H9 (cell line): ENCODE data around the gene ATCAY. TPM values are rescaled to one million over a fixed set of nuclear protein-coding genes. Genes with fewer than 3 reads are reported as not detected.
A peak's percentile ranks its signal among the peaks of the same experiment; 100 is the strongest.

Experiments
- DNase-seq: peaks from one replicate; pipeline ENCODE4 v3.0.0-alpha.2; 2017
- H2AFZ ChIP-seq: one replicate; pipeline ENCODE4 v1.6.1; 2013; ENCODE audit warnings: mild to moderate bottlenecking, low read length, control low read depth, moderate library complexity
- H2AK5ac ChIP-seq: 2 replicates; pipeline ENCODE4 v1.6.1; 2013; ENCODE audit warnings: low read length, control low read depth, mixed read lengths; ENCODE audit not compliant: insufficient read length
- H2BK120ac ChIP-seq: one replicate; pipeline ENCODE4 v1.6.1; 2013; ENCODE audit warnings: low read depth, mild to moderate bottlenecking, low read length, control low read depth, inconsistent platforms; ENCODE audit not compliant: poor library complexity, severe bottlenecking
- H2BK12ac ChIP-seq: 2 replicates; pipeline ENCODE4 v1.6.1; 2013; ENCODE audit warnings: low read length, control low read depth, mixed read lengths, low read depth; ENCODE audit not compliant: insufficient read length
- H2BK15ac ChIP-seq: 2 replicates; pipeline ENCODE4 v1.6.1; 2013; ENCODE audit warnings: low read depth, low read length, control low read depth
- H2BK20ac ChIP-seq: one replicate; pipeline ENCODE4 v1.6.1; 2013; ENCODE audit warnings: low read depth, mild to moderate bottlenecking, low read length, control low read depth, inconsistent platforms; ENCODE audit not compliant: poor library complexity, severe bottlenecking
- H2BK5ac ChIP-seq: 2 replicates; pipeline ENCODE4 v1.6.1; 2013; ENCODE audit warnings: low read length, control low read depth, mixed read lengths; ENCODE audit not compliant: insufficient read length
- H3K14ac ChIP-seq: 2 replicates; pipeline ENCODE4 v1.6.1; 2013; ENCODE audit warnings: low read length, control low read depth; ENCODE audit not compliant: insufficient read depth
- H3K18ac ChIP-seq: 2 replicates; pipeline ENCODE4 v1.6.1; 2013; ENCODE audit warnings: low read depth, mild to moderate bottlenecking, mixed read lengths, low read length, control low read depth; ENCODE audit not compliant: insufficient read length
- H3K23ac ChIP-seq: 2 replicates; pipeline ENCODE4 v1.6.1; 2013; ENCODE audit warnings: low read length, control low read depth, mixed read lengths, low read depth; ENCODE audit not compliant: insufficient read length
- H3K23me2 ChIP-seq: 2 replicates; pipeline ENCODE4 v1.6.1; 2013; ENCODE audit warnings: low read depth, mild to moderate bottlenecking, mixed read lengths, low read length, control low read depth; ENCODE audit not compliant: insufficient read length, poor library complexity, severe bottlenecking
- H3K27ac ChIP-seq: 2 replicates; pipeline ENCODE4 v1.5.1; 2013; ENCODE audit warnings: low read length, control low read depth, mixed read lengths, low read depth; ENCODE audit not compliant: insufficient read length
- H3K27me3 ChIP-seq: 2 replicates; pipeline ENCODE4 v1.6.1; 2013; ENCODE audit warnings: low read length, control low read depth, inconsistent platforms; ENCODE audit not compliant: insufficient read depth
- H3K4ac ChIP-seq: 2 replicates; pipeline ENCODE4 v1.6.1; 2013; ENCODE audit warnings: low read depth, mild to moderate bottlenecking, control low read depth, inconsistent platforms, low read length, moderate library complexity
- H3K4me1 ChIP-seq: 2 replicates; pipeline ENCODE4 v1.6.1; 2013; ENCODE audit warnings: low read length, control low read depth, inconsistent platforms; ENCODE audit not compliant: insufficient read depth
- H3K4me2 ChIP-seq: 2 replicates; pipeline ENCODE4 v1.6.1; 2013; ENCODE audit warnings: low read length, control low read depth, mixed read lengths; ENCODE audit not compliant: insufficient read length, insufficient read depth
- H3K56ac ChIP-seq: 2 replicates; pipeline ENCODE4 v1.6.1; 2013; ENCODE audit warnings: low read depth, mild to moderate bottlenecking, mixed read lengths, low read length, control low read depth; ENCODE audit not compliant: insufficient read length
- H3K79me1 ChIP-seq: 2 replicates; pipeline ENCODE4 v1.6.1; 2013; ENCODE audit warnings: low read depth, mild to moderate bottlenecking, moderate library complexity, low read length, control low read depth, inconsistent platforms; ENCODE audit not compliant: insufficient read depth, poor library complexity, severe bottlenecking
- H3K79me2 ChIP-seq: 2 replicates; pipeline ENCODE4 v1.6.1; 2013; ENCODE audit warnings: low read length, control low read depth, inconsistent platforms; ENCODE audit not compliant: insufficient read depth
- H3K9ac ChIP-seq: 2 replicates; pipeline ENCODE4 v1.6.1; 2013; ENCODE audit warnings: low read length, control low read depth, mixed read lengths; ENCODE audit not compliant: insufficient read length; ENCODE audit errors: extremely low read depth
- H3K9me3 ChIP-seq: one replicate; pipeline ENCODE4 v1.6.1; 2013; ENCODE audit warnings: low read depth, low read length, inconsistent platforms; ENCODE audit not compliant: control insufficient read depth
- H3T11ph ChIP-seq: one replicate; pipeline ENCODE4 v1.6.1; 2013; ENCODE audit warnings: mild to moderate bottlenecking, low read length, control low read depth, inconsistent platforms
- H4K20me1 ChIP-seq: one replicate; pipeline ENCODE4 v1.6.1; 2013; ENCODE audit not compliant: control insufficient read depth, insufficient read length, insufficient read depth
- H4K5ac ChIP-seq: 2 replicates; pipeline ENCODE4 v1.6.1; 2013; ENCODE audit warnings: low read depth, mild to moderate bottlenecking, mixed read lengths, low read length, control low read depth; ENCODE audit not compliant: insufficient read length
- H4K8ac ChIP-seq: replicated peaks from 2 replicates; pipeline ENCODE4 v1.6.1; 2013; ENCODE audit warnings: low read length, control low read depth, mixed read lengths, low read depth; ENCODE audit not compliant: insufficient read length
- H4K91ac ChIP-seq: 2 replicates; pipeline ENCODE4 v1.6.1; 2013; ENCODE audit warnings: low read depth, mild to moderate bottlenecking, moderate library complexity, mixed read lengths, low read length, control low read depth; ENCODE audit not compliant: insufficient read length
- H3K27ac Mint-ChIP-seq, 3 experiments: 2 replicates in 2 of 3; 3 replicates in 1 of 3; pipeline ENCODE4 v1.8.0; 2020 to 2021; ENCODE audit warnings: mixed read lengths in 3 of 3, mild to moderate bottlenecking in 1 of 3, moderate library complexity in 1 of 3
- H3K27me3 Mint-ChIP-seq: 2 replicates; pipeline ENCODE4 v1.8.0; 2021; ENCODE audit warnings: low read depth, mild to moderate bottlenecking, moderate library complexity, mixed read lengths
- H3K36me3 Mint-ChIP-seq, 3 experiments: 2 replicates in 2 of 3; 3 replicates in 1 of 3; pipeline ENCODE4 v1.8.0; 2020 to 2021; ENCODE audit warnings: low read depth in 3 of 3, mixed read lengths in 3 of 3; ENCODE audit not compliant: insufficient read depth in 1 of 3
- H3K4me1 Mint-ChIP-seq, 2 experiments: 2 replicates each; pipeline ENCODE4 v1.8.0; 2020; ENCODE audit warnings: mixed read lengths in 2 of 2
- H3K4me3 Mint-ChIP-seq, 2 experiments: 2 replicates in 1 of 2; 3 replicates in 1 of 2; pipeline ENCODE4 v1.8.0; 2020 to 2021; ENCODE audit warnings: mild to moderate bottlenecking in 2 of 2, mixed read lengths in 2 of 2, moderate library complexity in 1 of 2
- H3K9me3 Mint-ChIP-seq, 2 experiments: 2 replicates in 1 of 2; 3 replicates in 1 of 2; pipeline ENCODE4 v1.8.0; 2020; ENCODE audit warnings: mild to moderate bottlenecking in 2 of 2, mixed read lengths in 2 of 2, moderate library complexity in 1 of 2
- CTCF ChIP-seq: fragments of 200-600 bp; sonication (generic); conservative IDR thresholded peaks from 3 replicates; pipeline ENCODE4 v1.8.0; 2021; ENCODE audit warnings: antibody characterized with exemption, mild to moderate bottlenecking
- WGBS: extraction: QIAGEN DNeasy Blood & Tissue Kit; methylation state at CpG from one replicate; pipeline ENCODE4 v1.1.7; 2013; ENCODE audit warnings: missing lambda C conversion rate, low lambda C conversion rate, mixed read lengths; ENCODE audit not compliant: insufficient read length; ENCODE audit errors: extremely low coverage; 5-methylcytosine and 5-hydroxymethylcytosine counted together
- total RNA-seq: library from RNA; stranded (reverse); gene quantifications from 2 replicates; pipeline ENCODE4 v1.2.1, GENCODE V29; 2021

ATCAY gene
- total RNA-seq, 1 experiment from 2014 or later = 12.2 TPM

- H2BK5ac ChIP-seq = no peak overlapping the region
- peak overlapping the region; percentile 49 to 79 (median 67); a peak in 3 of 7 replicates for H3K27ac Mint-ChIP-seq
- H3K27me3 Mint-ChIP-seq = peaks cover 46% of the 10 kb centered on the region
- DNase-seq = peak; percentile 67
- H3K79me1 ChIP-seq = no peaks in the 10 kb centered on the region
- H3K23ac ChIP-seq = no peak overlapping the region
- peak overlapping the region; percentile 95 for H3K18ac ChIP-seq
- no peak overlapping the region for H3K9ac ChIP-seq
- no peaks in the 10 kb centered on the region; the same call in 1 of the 2 replicates for H3K4me1 ChIP-seq
- H3K27ac ChIP-seq = no peak overlapping the region
- no peak overlapping the region for H2BK15ac ChIP-seq
- H2BK120ac ChIP-seq = no peak overlapping the region
- H4K91ac ChIP-seq = no peak overlapping the region
- no peak overlapping the region for H3T11ph ChIP-seq
- no peak overlapping the region for H2AK5ac ChIP-seq
- peaks cover 10 to 14% of the 10 kb centered on the region in 2 experiments for H3K9me3 Mint-ChIP-seq
- H3K56ac ChIP-seq = no peak overlapping the region
- H3K4me3 Mint-ChIP-seq = peak overlapping the region; percentile 66 to 86
- H3K36me3 Mint-ChIP-seq = peaks cover 5 to 6% (median 6%) of the 10 kb centered on the region in 3 experiments; a peak in 6 of 7 replicates
- H2BK12ac ChIP-seq = no peak overlapping the region
- H4K20me1 ChIP-seq = no peaks in the 10 kb centered on the region
- no peak overlapping the region for H3K4ac ChIP-seq
- H3K14ac ChIP-seq = peak overlapping the region; percentile 81
- no peaks in the 10 kb centered on the region for H3K9me3 ChIP-seq
- H3K79me2 ChIP-seq = no peaks in the 10 kb centered on the region
- no peaks in the 10 kb centered on the region for H3K27me3 ChIP-seq
- peaks cover 17 to 19% of the 10 kb centered on the region in 2 experiments for H3K4me1 Mint-ChIP-seq
- no peak overlapping the region for H2AFZ ChIP-seq
- H3K4me2 ChIP-seq = peak overlapping the region; percentile 40
- no peak for TF ChIP-seq CTCF
- WGBS = no CpG with 5 or more reads among the region's 30 CpGs
- no peak overlapping the region for H4K8ac ChIP-seq
- H3K23me2 ChIP-seq = peaks cover 9% of the 10 kb centered on the region
- H4K5ac ChIP-seq = no peak overlapping the region
- no peak overlapping the region for H2BK20ac ChIP-seq
Observed at GRCh38 chr19:3867971-3868769, 12.3 kb upstream of the ATCAY start.
